Panc1 (cell line): ENCODE measurements around the gene OGFOD2.

Experiments
- CTCF ChIP-seq: fragments of 450-650 bp; IDR thresholded peaks from 2 replicates; pipeline ENCODE4 v1.5.1; 2017; ENCODE audit warnings: mild to moderate bottlenecking
- SIN3A ChIP-seq: IDR thresholded peaks from 2 replicates; pipeline ENCODE4 v1.6.1; 2012; ENCODE audit warnings: low read depth, mild to moderate bottlenecking, low read length, moderate library complexity, borderline replicate concordance; ENCODE audit not compliant: insufficient read depth

- no peak for TF ChIP-seq CTCF
- no peak for TF ChIP-seq SIN3A
Observed at GRCh38 chr12:122946690-122947341, 28.2 kb upstream of the OGFOD2 start.
